SK-N-SH (cell line): ENCODE results near the gene MAPT. TPM values are rescaled to one million over a fixed set of nuclear protein-coding genes. Genes with fewer than 3 reads are reported as not detected.

Experiments used
- CTCF ChIA-PET: fragments of 300-600, 350-600 bp; formaldehyde crosslinking; extraction: SDS; loops from one replicate; lab custom pipeline; 2021; lab: Yijun Ruan, JAX
- POLR2A ChIA-PET: fragments of 350-600 bp; sonication (Branson Sonifier 250); formaldehyde crosslinking; extraction: SDS; loops from one replicate; lab custom pipeline; 2020; ENCODE audit warnings: antibody characterized with exemption, inconsistent platforms; lab: Yijun Ruan, JAX
- DNase-seq: peaks from one replicate; pipeline ENCODE4 v3.0.0; 2012
- H2AFZ ChIP-seq: fragments of 200-600 bp; sonication (generic); 2 replicates; pipeline ENCODE4 v1.8.1; 2016; ENCODE audit warnings: antibody characterized with exemption, mild to moderate bottlenecking, low read depth
- H3F3A ChIP-seq: fragments of 200-600 bp; sonication (generic); replicated peaks from 2 replicates; pipeline ENCODE3; 2016; ENCODE audit warnings: antibody characterized with exemption, mild to moderate bottlenecking; ENCODE audit not compliant: insufficient read depth
- H3K27ac ChIP-seq, 2 experiments: fragments of 200-500 bp in 1 of 2; fragments of 200-600 bp in 1 of 2; sonication (Bioruptor generic) in 1 of 2; sonication (generic), shearing (Covaris generic) in 1 of 2; 2 replicates each; pipeline versions ENCODE4 v1.5.1 to v1.6.1; 2014 to 2016; ENCODE audit warnings: low read depth in 2 of 2, inconsistent platforms in 1 of 2, low read length in 1 of 2, mild to moderate bottlenecking in 1 of 2, mixed read lengths in 1 of 2
- H3K27me3 ChIP-seq: fragments of 200-600 bp; sonication (generic), shearing (Covaris generic); 2 replicates; pipeline ENCODE4 v1.6.1; 2016; ENCODE audit warnings: mixed run types; ENCODE audit not compliant: insufficient read depth
- H3K36me3 ChIP-seq, 2 experiments: fragments of 200-500 bp in 1 of 2; fragments of 200-600 bp in 1 of 2; sonication (Bioruptor generic) in 1 of 2; sonication (generic) in 1 of 2; replicated peaks in 1 of 2; 2 replicates each; pipeline versions ENCODE3 to v1.5.1; 2014 to 2016; ENCODE audit warnings: low read length in 1 of 2, mild to moderate bottlenecking in 1 of 2; ENCODE audit not compliant: insufficient read depth in 2 of 2, control insufficient read depth in 1 of 2
- H3K4me1 ChIP-seq, 2 experiments: fragments of 200-500 bp in 1 of 2; fragments of 200-600 bp in 1 of 2; sonication (Bioruptor generic) in 1 of 2; sonication (generic), shearing (Covaris generic) in 1 of 2; 2 replicates each; pipeline versions ENCODE4 v1.5.1 to v1.6.1; 2014 to 2016; ENCODE audit warnings: low read depth in 1 of 2, low read length in 1 of 2, mixed run types in 1 of 2; ENCODE audit not compliant: insufficient read depth in 2 of 2, control insufficient read depth in 1 of 2
- H3K4me2 ChIP-seq: fragments of 200-600 bp; sonication (generic), shearing (Covaris generic); 2 replicates; pipeline ENCODE4 v1.6.1; 2017; ENCODE audit warnings: mixed run types
- H3K4me3 ChIP-seq, 2 experiments: fragments of 200-500 bp in 1 of 2; fragments of 200-600 bp in 1 of 2; sonication (Bioruptor generic) in 1 of 2; sonication (generic), shearing (Covaris generic) in 1 of 2; 2 replicates each; pipeline versions ENCODE4 v1.5.1 to v1.8.1; 2014 to 2016; ENCODE audit warnings: low read depth in 2 of 2, inconsistent platforms in 1 of 2, low read length in 1 of 2, mild to moderate bottlenecking in 1 of 2, mixed read lengths in 1 of 2, moderate library complexity in 1 of 2
- H3K79me2 ChIP-seq: fragments of 200-600 bp; sonication (generic); 2 replicates; pipeline ENCODE4 v1.8.1; 2017; ENCODE audit warnings: mild to moderate bottlenecking; ENCODE audit not compliant: insufficient read depth
- H3K9ac ChIP-seq: fragments of 200-600 bp; sonication (generic); 2 replicates; pipeline ENCODE4 v1.6.1; 2017; ENCODE audit warnings: mixed run types
- H3K9me2 ChIP-seq: fragments of 200-600 bp; sonication (generic); 2 replicates; pipeline ENCODE4 v1.6.1; 2017; ENCODE audit warnings: mixed run types
- H3K9me3 ChIP-seq: fragments of 200-600 bp; sonication (generic); 2 replicates; pipeline ENCODE4 v1.6.1; 2017; ENCODE audit warnings: mixed run types, mild to moderate bottlenecking, moderate library complexity
- H4K20me1 ChIP-seq: fragments of 200-600 bp; sonication (generic); 2 replicates; pipeline ENCODE4 v1.6.1; 2017; ENCODE audit warnings: mild to moderate bottlenecking, mixed run types; ENCODE audit not compliant: insufficient read depth
- ELF1 ChIP-seq: IDR thresholded peaks from 2 replicates; pipeline ENCODE4 v1.4.0; 2012
- EP300 ChIP-seq, 2 experiments: IDR thresholded peaks; 2 replicates each; pipeline versions ENCODE4 v1.4.0 to v1.6.1; 2012; ENCODE audit warnings: borderline replicate concordance in 1 of 2, low read depth in 1 of 2, low read length in 1 of 2
- FOXJ3 ChIP-seq: sonication (generic); formaldehyde crosslinking; IDR thresholded peaks from 2 replicates; pipeline ENCODE4 v1.5.1; 2020; ENCODE audit warnings: mild to moderate bottlenecking, missing genetic modification reagents
- GATA2 ChIP-seq: sonication (generic); formaldehyde crosslinking; IDR thresholded peaks from 2 replicates; pipeline ENCODE4 v1.5.0; 2020; ENCODE audit warnings: mild to moderate bottlenecking, missing genetic modification reagents
- PBX3 ChIP-seq: IDR thresholded peaks from 2 replicates; pipeline ENCODE4; 2012
- POLR2AphosphoS5 ChIP-seq: IDR thresholded peaks from 2 replicates; pipeline ENCODE4 v1.6.1; 2012; ENCODE audit warnings: low read depth, low read length
- RAD21 ChIP-seq: IDR thresholded peaks from 2 replicates; pipeline ENCODE4 v1.6.1; 2012; ENCODE audit warnings: mild to moderate bottlenecking, low read length
- RCOR1 ChIP-seq: fragments of 150-350 bp; IDR thresholded peaks from 2 replicates; pipeline ENCODE4 v1.6.1; 2017; ENCODE audit warnings: antibody characterized with exemption, low read length
- REST ChIP-seq: IDR thresholded peaks from 2 replicates; pipeline ENCODE4 v1.6.1; 2012; ENCODE audit warnings: mild to moderate bottlenecking, low read depth, low read length, moderate library complexity
- RFX5 ChIP-seq: IDR thresholded peaks from 2 replicates; pipeline ENCODE4 v1.6.1; 2012; ENCODE audit warnings: mild to moderate bottlenecking, improper control_type of control experiment, low read length
- SMC3 ChIP-seq: IDR thresholded peaks from 2 replicates; pipeline ENCODE4 v1.6.1; 2012; ENCODE audit warnings: low read depth, low read length, improper control_type of control experiment
- YY1 ChIP-seq: IDR thresholded peaks from 2 replicates; pipeline ENCODE4 v1.4.0; 2012; ENCODE audit warnings: low read depth, mild to moderate bottlenecking
- WGBS: methylation state at CpG from one replicate; pipeline ENCODE4 v1.1.6; 2017; ENCODE audit warnings: low lambda C conversion rate; 5-methylcytosine and 5-hydroxymethylcytosine counted together
- polyA plus RNA-seq, 3 experiments: library from polyadenylated mRNA; depleted of rRNA; stranded (reverse); fragments of >200 nt; gene quantifications; 2 replicates each; pipeline ENCODE4 v1.2.3, GENCODE V29; 2012

The MAPT gene
- polyA plus RNA-seq, 1 of the 3 experiments (the other 2 are of a cell fraction), result 0.74 TPM

GRCh38 chr17:46025510-46026165, 131.3 kb downstream of the MAPT start:
- no peaks in the 10 kb centered on the region for H3K9me2 ChIP-seq
- no peak overlapping the region for H3K4me3 ChIP-seq
- H3K27me3 ChIP-seq, result no peaks in the 10 kb centered on the region
- no peak overlapping the region for H3K9ac ChIP-seq
- TF ChIP-seq EP300 (IDR thresholded peaks at IDR 0.05; ENCODE audit: borderline replicate concordance in 1 of 2, low read depth in 1 of 2, low read length in 1 of 2), result no peak
- TF ChIP-seq PBX3, result no peak
- no peak for TF ChIP-seq FOXJ3 (CRISPR knock-in tag)
- POLR2A ChIA-PET, result no interaction called here
- H3K79me2 ChIP-seq, result no peaks in the 10 kb centered on the region
- CTCF ChIA-PET, result interaction anchor here (0.9 to 6.9 kb wide), 4 partner anchors 14 to 168 kb away, joined by 3 to 50 read pairs (median 5); partner anchors contain the start of gene KANSL1
- peaks cover 0 to 14% of the 10 kb centered on the region in 2 experiments; a peak in 1 of 4 replicates for H3K4me1 ChIP-seq
- peaks cover 31 to 68% of the 10 kb centered on the region in 2 experiments for H3K36me3 ChIP-seq
- WGBS, result 91% methylated on average over 8 of the region's 8 CpGs
- peaks cover 11% of the 10 kb centered on the region for H3F3A ChIP-seq
- no peak overlapping the region for H2AFZ ChIP-seq
- H3K9me3 ChIP-seq, result no peaks in the 10 kb centered on the region
- peaks cover 4% of the 10 kb centered on the region for H4K20me1 ChIP-seq
- DNase-seq, result no peak
- H3K4me2 ChIP-seq, result no peak overlapping the region
- no peak overlapping the region; a peak in 1 of 4 replicates for H3K27ac ChIP-seq

GRCh38 chr17:46026166-46027047, 132.1 kb downstream of the MAPT start:
- CTCF ChIA-PET, result interaction anchor here (0.9 to 6.9 kb wide), 7 partner anchors 13 to 186 kb away, joined by 3 to 50 read pairs (median 3); partner anchors contain the start of gene KANSL1
- TF ChIP-seq RFX5 (no peak), ELF1 (no peak), REST (no peak), SMC3 (no peak), YY1 (no peak), RAD21 (no peak), GATA2 (CRISPR knock-in tag) (no peak), POLR2AphosphoS5 (no peak), EP300 (IDR thresholded peaks at IDR 0.05; ENCODE audit: borderline replicate concordance in 1 of 2, low read depth in 1 of 2, low read length in 1 of 2) (no peak), RCOR1 (no peak)

More at GRCh38 chr17:46026166-46027047, 132.1 kb downstream of the MAPT start:
- no peak overlapping the region for H3K9ac ChIP-seq
- WGBS, result 90% methylated on average over 14 of the region's 17 CpGs
- H3K4me3 ChIP-seq, result no peak overlapping the region
- peaks cover 38 to 75% of the 10 kb centered on the region in 2 experiments for H3K36me3 ChIP-seq
- H3K4me2 ChIP-seq, result no peak overlapping the region
- H3F3A ChIP-seq, result peaks cover 11% of the 10 kb centered on the region
- no peaks in the 10 kb centered on the region for H3K27me3 ChIP-seq
- DNase-seq, result no peak
- POLR2A ChIA-PET, result no interaction called here
- H2AFZ ChIP-seq, result no peak overlapping the region
- H3K9me2 ChIP-seq, result no peaks in the 10 kb centered on the region
- H3K79me2 ChIP-seq, result no peaks in the 10 kb centered on the region
- H3K9me3 ChIP-seq, result no peaks in the 10 kb centered on the region
- peaks cover 4% of the 10 kb centered on the region for H4K20me1 ChIP-seq
- H3K4me1 ChIP-seq, result peaks cover 0 to 14% of the 10 kb centered on the region in 2 experiments; a peak in 1 of 4 replicates
- H3K27ac ChIP-seq, result no peak overlapping the region; a peak in 1 of 4 replicates
